Endothelial cell (in vitro differentiated cells): Measurements from ENCODE around the gene SDHC. TPM values are rescaled to one million over a fixed set of nuclear protein-coding genes. Genes with fewer than 3 reads are reported as not detected.
"Not testable (repeated sequence)": the region's sequence is repeated elsewhere in the genome, so short reads cannot be mapped to it uniquely, and the experiment has no call there.

Source experiments
- DNase-seq: peaks from one replicate; pipeline ENCODE4 v3.0.0; 2021; ENCODE audit warnings: low spot score
- H3K27ac Mint-ChIP-seq: one replicate; pipeline ENCODE4 v1.8.0; 2021; ENCODE audit warnings: mixed read lengths, inconsistent platforms; ENCODE audit not compliant: unreplicated experiment
- H3K27me3 Mint-ChIP-seq: one replicate; pipeline ENCODE4 v1.8.0; 2021; ENCODE audit warnings: mild to moderate bottlenecking, moderate library complexity, mixed read lengths, inconsistent platforms; ENCODE audit not compliant: unreplicated experiment
- H3K36me3 Mint-ChIP-seq: one replicate; pipeline ENCODE4 v1.8.0; 2021; ENCODE audit warnings: mild to moderate bottlenecking, low read depth, mixed read lengths, inconsistent platforms; ENCODE audit not compliant: unreplicated experiment
- H3K4me1 Mint-ChIP-seq: one replicate; pipeline ENCODE4 v1.8.0; 2021; ENCODE audit warnings: mild to moderate bottlenecking, mixed read lengths, inconsistent platforms; ENCODE audit not compliant: unreplicated experiment
- H3K4me3 Mint-ChIP-seq: one replicate; pipeline ENCODE4 v1.8.0; 2021; ENCODE audit warnings: mild to moderate bottlenecking, mixed read lengths, inconsistent platforms; ENCODE audit not compliant: unreplicated experiment
- H3K9me3 Mint-ChIP-seq: one replicate; pipeline ENCODE4 v1.8.0; 2021; ENCODE audit warnings: mixed read lengths, inconsistent platforms; ENCODE audit not compliant: unreplicated experiment
- total RNA-seq: library from RNA; stranded (reverse); fragmentation: NEBNext Ultra II Directional; extraction: Animal tissue kit (Norgen Biotek cat#: 25700); gene quantifications from one replicate; pipeline ENCODE4 v1.2.1, GENCODE V29; 2021; ENCODE audit not compliant: unreplicated experiment
- TF ChIP-seq, protein P1 (sequence below): fragments of 200-600 bp; sonication (generic); IDR thresholded peaks from one replicate; pipeline ENCODE4 v1.5.0; 2021; ENCODE audit warnings: antibody characterized with exemption; ENCODE audit not compliant: unreplicated experiment

Gene SDHC
- total RNA-seq, 1 donor from 2014 or later, result 180 TPM

DNA sequence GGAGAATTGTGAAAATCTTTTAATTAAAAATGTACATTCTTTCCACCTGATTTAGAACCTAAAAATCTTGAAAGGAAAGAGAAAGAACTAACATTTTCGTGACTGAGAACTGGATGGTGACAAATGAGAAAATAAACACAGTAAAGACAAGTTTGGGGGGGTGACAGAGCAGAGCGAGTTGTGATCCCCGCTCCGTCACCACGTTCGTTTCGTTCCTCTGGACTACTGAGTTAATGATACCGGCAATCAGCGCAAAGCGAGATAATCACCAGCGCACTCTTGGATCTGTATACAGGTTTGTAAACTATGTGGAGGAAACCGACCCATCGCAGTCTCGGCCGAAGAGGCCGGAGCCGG is 84.7 kb downstream of the SDHC start:
- H3K4me3 Mint-ChIP-seq, result peak overlapping the region; percentile 95

DNA sequence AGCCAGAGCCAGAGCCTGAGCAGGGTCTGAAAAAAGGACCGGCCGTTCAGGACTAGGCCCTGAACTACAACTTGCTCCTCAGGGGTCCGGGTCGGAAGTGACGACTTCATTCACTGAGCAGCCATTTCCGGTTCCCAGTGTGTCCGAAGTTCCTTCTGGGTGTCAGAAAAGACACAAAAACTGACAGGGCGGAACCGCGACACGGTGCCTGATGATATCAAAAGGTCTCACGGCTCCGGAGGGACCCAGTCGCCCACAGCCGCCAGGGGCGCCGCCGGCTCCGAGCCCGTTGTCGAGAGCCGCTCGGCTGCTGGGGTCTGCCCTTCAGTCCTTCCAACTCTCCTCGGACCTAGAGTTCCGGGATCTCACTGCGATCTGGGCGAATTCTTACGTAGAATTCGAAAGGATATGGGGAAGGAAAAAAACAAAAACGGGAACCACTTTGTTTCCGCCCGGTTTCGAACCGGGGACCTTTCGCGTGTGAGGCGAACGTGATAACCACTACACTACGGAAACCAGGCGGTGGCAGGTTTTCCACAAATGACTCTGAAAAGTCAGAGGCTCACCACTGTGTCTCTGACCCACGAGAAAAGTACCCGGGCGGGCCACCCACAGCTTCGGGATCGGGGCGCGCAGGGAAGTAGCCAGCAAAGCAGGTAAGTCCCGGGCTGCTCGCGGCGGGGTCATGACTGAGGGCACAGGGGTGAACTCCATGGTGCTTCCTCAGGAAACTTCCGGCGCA is 85.2 kb downstream of the SDHC start:
- Mint-ChIP-seq H3K4me1 (peaks cover 16% of the 10 kb centered on the region), H3K4me3 (peak overlapping the region; percentile 95), H3K27me3 (peaks cover 12% of the 10 kb centered on the region), H3K27ac (peak overlapping the region; percentile 99), H3K36me3 (no peaks in the 10 kb centered on the region), H3K9me3 (no peaks in the 10 kb centered on the region)
- TF ChIP-seq, protein P1, sequence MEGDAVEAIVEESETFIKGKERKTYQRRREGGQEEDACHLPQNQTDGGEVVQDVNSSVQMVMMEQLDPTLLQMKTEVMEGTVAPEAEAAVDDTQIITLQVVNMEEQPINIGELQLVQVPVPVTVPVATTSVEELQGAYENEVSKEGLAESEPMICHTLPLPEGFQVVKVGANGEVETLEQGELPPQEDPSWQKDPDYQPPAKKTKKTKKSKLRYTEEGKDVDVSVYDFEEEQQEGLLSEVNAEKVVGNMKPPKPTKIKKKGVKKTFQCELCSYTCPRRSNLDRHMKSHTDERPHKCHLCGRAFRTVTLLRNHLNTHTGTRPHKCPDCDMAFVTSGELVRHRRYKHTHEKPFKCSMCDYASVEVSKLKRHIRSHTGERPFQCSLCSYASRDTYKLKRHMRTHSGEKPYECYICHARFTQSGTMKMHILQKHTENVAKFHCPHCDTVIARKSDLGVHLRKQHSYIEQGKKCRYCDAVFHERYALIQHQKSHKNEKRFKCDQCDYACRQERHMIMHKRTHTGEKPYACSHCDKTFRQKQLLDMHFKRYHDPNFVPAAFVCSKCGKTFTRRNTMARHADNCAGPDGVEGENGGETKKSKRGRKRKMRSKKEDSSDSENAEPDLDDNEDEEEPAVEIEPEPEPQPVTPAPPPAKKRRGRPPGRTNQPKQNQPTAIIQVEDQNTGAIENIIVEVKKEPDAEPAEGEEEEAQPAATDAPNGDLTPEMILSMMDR, result peak; percentile 59
- DNase-seq, result peak; percentile 81

More for the DNA sequence above, 84.7 kb downstream of the SDHC start:
- peaks cover 12% of the 10 kb centered on the region for H3K27me3 Mint-ChIP-seq
- DNase-seq, result no peak
- H3K27ac Mint-ChIP-seq, result peak overlapping the region; percentile 99
- H3K9me3 Mint-ChIP-seq, result no peaks in the 10 kb centered on the region
- TF ChIP-seq, protein P1, result no peak
- peaks cover 16% of the 10 kb centered on the region for H3K4me1 Mint-ChIP-seq
- H3K36me3 Mint-ChIP-seq, result no peaks in the 10 kb centered on the region

DNA sequence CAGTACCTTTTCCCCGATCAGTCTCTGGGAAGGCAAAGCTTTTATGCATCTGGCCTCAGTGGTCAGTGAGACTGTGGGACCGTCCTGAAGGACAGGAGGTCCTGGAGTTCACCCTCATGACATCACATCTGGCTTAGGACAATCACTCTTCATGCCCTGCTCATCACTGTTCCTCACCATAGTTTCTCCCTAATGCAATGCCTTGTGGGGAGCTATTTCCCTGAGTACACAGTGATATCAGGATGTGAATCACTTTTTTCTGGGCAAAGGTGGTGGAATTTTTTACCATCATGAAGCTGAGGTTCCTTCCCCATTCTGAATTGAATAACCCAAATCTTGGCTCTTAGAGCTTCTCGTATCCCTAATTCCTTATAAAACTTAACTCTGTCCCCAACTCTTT is 88.3 kb downstream of the SDHC start:
- no peak for DNase-seq
- TF ChIP-seq, protein P1, result no peak
- H3K9me3 Mint-ChIP-seq, result no peaks in the 10 kb centered on the region
- H3K27me3 Mint-ChIP-seq, result peaks cover 14% of the 10 kb centered on the region
- H3K36me3 Mint-ChIP-seq, result no peaks in the 10 kb centered on the region
- H3K4me3 Mint-ChIP-seq, result no peak overlapping the region
- H3K27ac Mint-ChIP-seq, result no peak overlapping the region
- H3K4me1 Mint-ChIP-seq, result peaks cover 16% of the 10 kb centered on the region

DNA sequence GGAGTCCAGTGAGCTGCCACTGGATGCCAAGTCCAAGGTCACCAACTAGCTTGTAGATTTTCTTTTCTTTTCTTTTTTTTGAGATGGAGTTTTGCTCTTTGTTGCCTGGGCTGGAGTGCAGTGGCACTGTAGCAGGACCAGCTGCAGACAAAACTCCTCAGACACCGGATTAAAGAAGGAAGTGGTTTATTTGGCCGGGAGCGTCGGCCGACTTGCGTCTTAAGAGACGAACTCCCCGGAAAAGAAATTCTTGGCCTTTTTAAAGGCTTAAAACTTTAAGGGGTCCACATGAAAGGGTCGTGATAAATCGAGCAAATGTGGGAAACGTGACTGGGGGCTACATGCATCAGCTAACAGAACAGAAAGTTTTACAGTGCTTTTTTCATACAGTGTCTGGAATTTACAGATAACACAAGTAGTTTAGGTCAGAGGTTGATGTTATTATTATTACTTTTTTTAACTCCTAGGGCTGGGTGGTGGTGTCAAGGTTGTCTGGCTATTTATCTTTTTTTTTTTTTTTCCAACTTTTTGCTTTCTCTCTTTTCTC is 89.9 kb downstream of the SDHC start:
- no peak overlapping the region for H3K4me3 Mint-ChIP-seq
- peaks cover 19% of the 10 kb centered on the region for H3K4me1 Mint-ChIP-seq
- no peak for DNase-seq
- no peaks in the 10 kb centered on the region for H3K9me3 Mint-ChIP-seq
- peaks cover 12% of the 10 kb centered on the region for H3K27me3 Mint-ChIP-seq
- H3K36me3 Mint-ChIP-seq, result no peaks in the 10 kb centered on the region
- TF ChIP-seq, protein P1, result no peak
- no peak overlapping the region for H3K27ac Mint-ChIP-seq

DNA sequence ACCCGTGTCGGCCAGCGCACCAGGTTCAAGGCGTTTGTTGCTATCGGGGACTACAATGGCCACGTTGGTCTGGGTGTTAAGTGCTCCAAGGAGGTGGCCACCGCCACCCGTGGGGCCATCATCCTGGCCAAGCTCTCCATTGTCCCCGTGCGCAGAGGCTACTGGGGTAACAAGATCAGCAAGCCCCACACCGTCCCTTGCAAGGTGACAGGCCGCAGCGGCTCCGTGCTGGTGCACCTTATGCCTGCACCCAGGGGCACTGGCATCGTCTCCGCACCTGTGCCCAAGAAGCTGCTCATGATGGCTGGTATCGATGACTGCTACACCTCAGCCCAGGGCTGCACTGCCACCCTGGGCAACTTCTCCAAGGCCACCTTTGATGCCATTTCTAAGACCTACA is 92.4 kb downstream of the SDHC start:
- not testable (repeated sequence) for H3K4me1 Mint-ChIP-seq, H3K4me3 Mint-ChIP-seq, H3K27ac Mint-ChIP-seq, H3K36me3 Mint-ChIP-seq, H3K9me3 Mint-ChIP-seq, H3K27me3 Mint-ChIP-seq, DNase-seq
